ENCODE results near the gene GAL3ST1. TPM values are rescaled to one million over a fixed set of nuclear protein-coding genes. Genes with fewer than 3 reads are reported as not detected.
"Not testable (repeated sequence)": the region's sequence is repeated elsewhere in the genome, so short reads cannot be mapped to it uniquely, and the experiment has no call there.

GAL3ST1 gene
- total and polyA plus RNA-seq, 8 donors, result 2.2 to 8.5 (median 4.2) TPM

DNA sequence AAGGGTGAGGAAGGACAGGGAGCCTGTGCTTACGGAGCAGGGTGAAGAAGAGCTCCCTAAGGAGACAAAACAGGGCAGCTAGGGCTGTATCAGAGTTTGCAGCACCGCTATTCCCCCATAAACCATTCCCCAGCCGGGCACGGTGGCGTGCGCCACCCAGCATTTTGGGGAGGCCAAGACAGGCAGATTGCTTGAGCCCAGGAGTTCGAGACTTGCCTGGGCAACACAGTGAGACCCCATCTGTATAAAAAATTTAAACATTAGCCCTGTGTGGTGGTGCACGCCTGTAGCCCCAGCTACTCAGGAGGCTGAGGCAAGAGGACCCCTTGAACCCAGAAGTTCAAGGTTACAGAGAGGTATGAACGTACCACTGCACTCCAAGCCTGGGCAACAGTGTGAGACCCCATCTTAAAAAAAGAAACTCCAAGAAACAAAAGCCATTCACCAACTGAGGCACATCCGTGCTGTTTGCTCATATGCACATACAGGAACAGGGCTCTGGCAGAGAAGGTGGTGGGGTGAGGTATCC lies 4.7 kb downstream of the GAL3ST1 start:
- no peak for FAIRE-seq
- H3K4me3 ChIP-seq, result no peak overlapping the region
- intact Hi-C loops (cut with DNase I), result no loop called here
- peaks cover under 1 to 15% (median 12%) of the 10 kb centered on the region in 3 donors for H3K4me1 ChIP-seq
- no peaks in the 10 kb centered on the region for H3K36me3 ChIP-seq
- 94 to 97% methylated on average over 10 of the region's 10 CpGs for WGBS, 2 donors
- no peak for ATAC-seq
- DNase-seq, result no peak
- TF ChIP-seq, protein P1, sequence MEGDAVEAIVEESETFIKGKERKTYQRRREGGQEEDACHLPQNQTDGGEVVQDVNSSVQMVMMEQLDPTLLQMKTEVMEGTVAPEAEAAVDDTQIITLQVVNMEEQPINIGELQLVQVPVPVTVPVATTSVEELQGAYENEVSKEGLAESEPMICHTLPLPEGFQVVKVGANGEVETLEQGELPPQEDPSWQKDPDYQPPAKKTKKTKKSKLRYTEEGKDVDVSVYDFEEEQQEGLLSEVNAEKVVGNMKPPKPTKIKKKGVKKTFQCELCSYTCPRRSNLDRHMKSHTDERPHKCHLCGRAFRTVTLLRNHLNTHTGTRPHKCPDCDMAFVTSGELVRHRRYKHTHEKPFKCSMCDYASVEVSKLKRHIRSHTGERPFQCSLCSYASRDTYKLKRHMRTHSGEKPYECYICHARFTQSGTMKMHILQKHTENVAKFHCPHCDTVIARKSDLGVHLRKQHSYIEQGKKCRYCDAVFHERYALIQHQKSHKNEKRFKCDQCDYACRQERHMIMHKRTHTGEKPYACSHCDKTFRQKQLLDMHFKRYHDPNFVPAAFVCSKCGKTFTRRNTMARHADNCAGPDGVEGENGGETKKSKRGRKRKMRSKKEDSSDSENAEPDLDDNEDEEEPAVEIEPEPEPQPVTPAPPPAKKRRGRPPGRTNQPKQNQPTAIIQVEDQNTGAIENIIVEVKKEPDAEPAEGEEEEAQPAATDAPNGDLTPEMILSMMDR (IDR thresholded peaks at IDR 0.05), result no peak
- no peaks in the 10 kb centered on the region for H3K27me3 ChIP-seq
- H3K27ac ChIP-seq, result no peak overlapping the region
- H3K9me3 ChIP-seq, result no peaks in the 10 kb centered on the region

DNA sequence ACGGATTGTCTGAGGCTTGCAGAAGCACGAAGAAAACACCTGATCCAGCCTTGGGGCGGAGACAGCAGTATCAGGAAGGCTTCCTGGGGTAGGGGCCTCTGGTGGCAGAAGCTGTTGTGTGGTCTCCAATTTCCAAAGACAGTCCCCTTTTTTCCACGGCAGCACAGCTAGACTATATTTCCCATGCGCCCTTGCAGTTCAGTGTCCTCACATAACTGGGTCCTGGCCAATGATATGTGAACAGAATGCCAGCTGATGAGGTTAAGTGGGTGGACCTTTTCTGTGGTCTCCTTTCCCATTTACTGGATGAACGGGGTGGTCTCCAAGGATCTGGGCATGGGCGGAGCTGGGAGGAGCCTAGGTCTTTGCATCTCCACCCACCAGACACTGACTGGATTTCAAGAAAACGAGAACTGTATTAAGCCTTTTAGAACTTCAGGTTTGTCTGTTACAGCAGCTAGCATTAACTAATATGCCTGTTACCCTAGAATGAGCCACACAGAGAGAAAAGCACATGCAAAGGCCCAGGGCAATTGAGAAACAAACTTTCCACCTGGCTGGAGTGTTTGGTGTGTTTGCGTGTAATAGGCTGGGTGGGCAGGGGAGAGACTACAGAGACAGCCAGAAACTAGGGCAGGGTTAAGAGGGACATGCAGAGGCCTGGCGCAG lies 6.2 kb downstream of the GAL3ST1 start:
- no peaks in the 10 kb centered on the region for H3K27me3 ChIP-seq
- WGBS, 2 donors, result 89 to 93% methylated on average over 10 of the region's 10 CpGs
- ATAC-seq, result no peak
- no peak overlapping the region for H3K4me3 ChIP-seq
- TF ChIP-seq, protein P1 (IDR thresholded peaks at IDR 0.05), result no peak
- intact Hi-C loops (cut with DNase I), result no loop called here
- FAIRE-seq, result no peak
- no peak overlapping the region for H3K27ac ChIP-seq
- peak in 1 of 6 donors; percentile 13 for DNase-seq
- no peaks in the 10 kb centered on the region for H3K9me3 ChIP-seq
- no peaks in the 10 kb centered on the region for H3K36me3 ChIP-seq
- peaks cover 0 to 9% (median 4%) of the 10 kb centered on the region in 3 donors for H3K4me1 ChIP-seq

DNA sequence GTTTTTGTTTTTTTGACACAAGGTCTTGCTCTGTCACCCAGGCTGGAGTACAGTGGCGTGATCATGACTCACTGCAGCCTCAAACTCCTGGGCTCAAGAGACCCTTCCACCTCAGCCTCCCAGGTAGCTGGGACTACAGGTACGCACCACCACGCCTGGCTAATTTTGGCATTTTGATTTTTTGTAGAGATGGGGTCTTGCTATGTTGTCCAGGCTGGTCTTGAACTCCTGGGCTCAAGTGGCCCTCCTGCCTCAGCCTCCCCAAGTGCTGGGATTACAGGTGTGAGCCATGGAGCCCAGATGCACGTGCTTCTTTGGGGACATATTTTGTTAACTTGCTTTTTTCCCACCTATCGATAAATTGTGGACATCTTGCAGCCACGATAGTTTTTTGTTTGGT lies 7.2 kb downstream of the GAL3ST1 start:
- DNase-seq, result peak in 1 of 6 donors; percentile 4
- 95% methylated on average over 6 of the region's 6 CpGs for WGBS, 2 donors
- H3K4me1 ChIP-seq; intact Hi-C loops (cut with DNase I); H3K4me3 ChIP-seq; H3K9me3 ChIP-seq; ATAC-seq; H3K27ac ChIP-seq; H3K27me3 ChIP-seq; FAIRE-seq; H3K36me3 ChIP-seq: not testable (repeated sequence)

DNA sequence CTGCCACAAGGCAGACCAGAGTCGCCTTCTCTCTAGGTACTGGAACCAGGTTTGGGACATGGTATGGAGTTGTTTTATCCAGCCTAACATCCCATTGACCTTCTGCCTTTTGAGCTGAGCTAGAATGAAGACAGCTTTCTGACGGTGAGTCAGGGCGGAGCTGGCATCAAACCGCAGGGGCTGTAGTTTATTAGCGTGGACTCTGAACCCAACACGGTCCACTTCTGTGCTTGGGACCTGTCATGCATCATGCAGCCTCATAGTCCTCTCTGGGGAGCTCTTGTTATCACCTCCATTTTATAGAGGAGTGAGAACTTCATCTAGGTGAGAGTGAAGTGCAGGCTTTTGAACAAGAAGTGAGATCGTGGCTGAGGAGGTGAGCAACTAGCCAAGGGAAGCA lies 8.3 kb downstream of the GAL3ST1 start:
- H3K4me1 ChIP-seq, result no peaks in the 10 kb centered on the region
- no peak overlapping the region for H3K4me3 ChIP-seq
- no peaks in the 10 kb centered on the region for H3K36me3 ChIP-seq
- FAIRE-seq (no peak), ATAC-seq (peak in 2 of 4 donors; percentile 30 to 45), DNase-seq (peak in 1 of 6 donors; percentile 2)
- 64 to 66% methylated on average over 7 of the region's 7 CpGs for WGBS, 2 donors
- no peaks in the 10 kb centered on the region for H3K27me3 ChIP-seq
- TF ChIP-seq, protein P1 (IDR thresholded peaks at IDR 0.05), result no peak
- intact Hi-C loops (cut with DNase I), result no loop called here
- no peaks in the 10 kb centered on the region for H3K9me3 ChIP-seq
- no peak overlapping the region for H3K27ac ChIP-seq

DNA sequence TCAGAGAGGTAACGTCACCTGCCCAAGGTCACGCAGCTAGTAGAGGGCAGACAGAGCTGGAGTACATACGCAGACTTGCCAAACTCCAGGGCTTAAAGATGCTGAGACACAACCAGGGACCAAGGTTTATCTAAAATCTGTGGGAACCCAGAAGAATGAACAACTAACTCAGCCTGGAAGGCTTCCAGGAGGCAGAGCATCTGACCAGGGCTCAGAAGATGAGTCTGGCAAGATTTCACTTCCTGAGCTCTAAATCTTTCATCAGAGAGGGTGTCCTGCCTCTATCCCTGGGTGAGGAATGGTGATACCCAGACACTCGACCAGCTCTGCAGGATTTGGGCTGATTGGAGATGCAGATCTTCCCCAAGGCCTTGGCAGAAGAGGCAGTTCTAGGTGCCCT lies 9.1 kb downstream of the GAL3ST1 start:
- no peak overlapping the region for H3K4me3 ChIP-seq
- FAIRE-seq (no peak), DNase-seq (no peak), ATAC-seq (no peak)
- H3K27me3 ChIP-seq, result no peaks in the 10 kb centered on the region
- H3K4me1 ChIP-seq, result no peaks in the 10 kb centered on the region
- TF ChIP-seq, protein P1 (IDR thresholded peaks at IDR 0.05), result no peak
- no peaks in the 10 kb centered on the region for H3K36me3 ChIP-seq
- WGBS, 2 donors, result 56 to 63% methylated on average over 4 of the region's 4 CpGs
- intact Hi-C loops (cut with DNase I), result no loop called here
- no peak overlapping the region for H3K27ac ChIP-seq
- no peaks in the 10 kb centered on the region for H3K9me3 ChIP-seq

Measured in pancreas (tissue), 10 donors.